CD4-positive, alpha-beta T cell treated with Interleukin-15 for 1 hour (primary cell): ENCODE results near the gene MBD4.
A peak's percentile ranks its signal among the peaks of the same experiment; 100 is the strongest.

ENCODE experiments used
- DNase-seq: peaks from one replicate; pipeline ENCODE4 v3.0.0-alpha.2; 2020

MBD4 gene

GRCh38 chr3:129462361-129462968 is 22.7 kb upstream of the MBD4 start:
- DNase-seq, result no peak

- DNase-seq, result no peak
Measured at GRCh38 chr3:129461461-129462146, 21.9 kb upstream of the MBD4 start.

GRCh38 chr3:129461022-129461421 is 21.3 kb upstream of the MBD4 start:
- no peak for DNase-seq

- no peak for DNase-seq
Measured at GRCh38 chr3:129460572-129460971, 20.8 kb upstream of the MBD4 start.

- no peak for DNase-seq
Measured at GRCh38 chr3:129460155-129460554, 20.4 kb upstream of the MBD4 start.

GRCh38 chr3:129453732-129454131 is 14.0 kb upstream of the MBD4 start:
- DNase-seq, result no peak

- no peak for DNase-seq
Measured at GRCh38 chr3:129449279-129450115, 9.7 kb upstream of the MBD4 start.

- DNase-seq, result no peak
Measured at GRCh38 chr3:129448186-129448895, 8.6 kb upstream of the MBD4 start.

- DNase-seq, result no peak
Measured at GRCh38 chr3:129446926-129447325, 7.2 kb upstream of the MBD4 start.

GRCh38 chr3:129445471-129445870 is 5.7 kb upstream of the MBD4 start:
- no peak for DNase-seq

GRCh38 chr3:129442947-129443346 is 3.2 kb upstream of the MBD4 start:
- DNase-seq, result no peak

- DNase-seq, result no peak
Measured at GRCh38 chr3:129442486-129442885, 2.7 kb upstream of the MBD4 start.

- DNase-seq, result no peak
Measured at GRCh38 chr3:129441782-129442181, 2.0 kb upstream of the MBD4 start.

GRCh38 chr3:129441215-129441614 is 1.5 kb upstream of the MBD4 start:
- no peak for DNase-seq

GRCh38 chr3:129440618-129441190 is 956 bp upstream of the MBD4 start:
- DNase-seq, result no peak

- peak; percentile 42 for DNase-seq
Measured at GRCh38 chr3:129439226-129439816, 427 bp downstream of the MBD4 start.

GRCh38 chr3:129435367-129435766 is 4.4 kb downstream of the MBD4 start:
- no peak for DNase-seq

GRCh38 chr3:129434140-129434539 is 5.6 kb downstream of the MBD4 start:
- DNase-seq, result no peak

- no peak for DNase-seq
Measured at GRCh38 chr3:129433565-129433964, 6.2 kb downstream of the MBD4 start.

- no peak for DNase-seq
Measured at GRCh38 chr3:129432671-129433070, 7.1 kb downstream of the MBD4 start.

GRCh38 chr3:129432036-129432435 is 7.7 kb downstream of the MBD4 start:
- no peak for DNase-seq

GRCh38 chr3:129429602-129430001 is 10.1 kb downstream of the MBD4 start:
- no peak for DNase-seq

GRCh38 chr3:129429080-129429451 is 10.7 kb downstream of the MBD4 start:
- DNase-seq, result no peak
